Measurements from ENCODE around the gene INTS14.

INTS14 gene

DNA sequence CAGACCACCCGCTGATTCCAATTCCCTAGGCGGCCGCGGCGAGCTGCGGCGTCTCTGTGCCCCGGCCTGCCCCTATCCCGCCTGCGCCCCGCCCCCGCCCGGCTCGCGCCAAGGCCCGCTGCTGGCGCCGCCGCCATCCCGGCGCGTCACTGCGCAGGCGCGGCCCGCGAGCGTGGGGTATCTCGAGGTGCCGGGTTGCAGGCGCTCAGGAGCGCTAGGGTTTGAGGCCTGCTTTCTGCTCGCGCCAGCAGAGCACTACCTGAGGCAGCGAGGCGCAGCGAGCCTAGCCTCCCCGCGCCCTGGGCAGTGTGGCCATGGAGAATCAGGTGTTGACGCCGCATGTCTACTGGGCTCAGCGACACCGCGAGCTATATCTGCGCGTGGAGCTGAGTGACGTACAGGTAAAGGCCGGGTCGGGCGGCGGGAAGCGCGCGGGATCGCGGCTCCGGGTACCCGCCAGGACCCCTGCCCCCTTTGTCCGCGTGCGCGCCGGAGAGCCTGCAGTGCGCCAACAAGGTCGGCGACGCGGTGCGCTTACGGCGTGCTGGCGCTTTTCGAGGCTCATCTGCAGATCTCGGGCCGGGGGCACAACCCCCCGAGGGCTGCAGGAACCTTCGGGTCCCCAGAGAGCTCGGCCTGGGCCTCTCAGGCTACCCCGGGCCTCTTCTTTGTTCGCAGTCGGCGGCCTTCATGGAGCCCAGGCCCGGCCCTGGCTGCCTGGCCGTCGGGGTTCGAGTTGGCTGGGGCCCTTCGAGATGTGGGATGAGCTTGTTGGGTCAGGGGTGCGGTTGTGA lies 80.4 kb downstream of the INTS14 start, which contains the start of gene HACD3:
Gene HACD3 (plus strand): TSS at position 146 of the 794 bp plus-strand sequence. CDS start 169 bp downstream, at position 315.
- DNase-seq (peak; percentile 96), ATAC-seq (peak; percentile 98)

DNA sequence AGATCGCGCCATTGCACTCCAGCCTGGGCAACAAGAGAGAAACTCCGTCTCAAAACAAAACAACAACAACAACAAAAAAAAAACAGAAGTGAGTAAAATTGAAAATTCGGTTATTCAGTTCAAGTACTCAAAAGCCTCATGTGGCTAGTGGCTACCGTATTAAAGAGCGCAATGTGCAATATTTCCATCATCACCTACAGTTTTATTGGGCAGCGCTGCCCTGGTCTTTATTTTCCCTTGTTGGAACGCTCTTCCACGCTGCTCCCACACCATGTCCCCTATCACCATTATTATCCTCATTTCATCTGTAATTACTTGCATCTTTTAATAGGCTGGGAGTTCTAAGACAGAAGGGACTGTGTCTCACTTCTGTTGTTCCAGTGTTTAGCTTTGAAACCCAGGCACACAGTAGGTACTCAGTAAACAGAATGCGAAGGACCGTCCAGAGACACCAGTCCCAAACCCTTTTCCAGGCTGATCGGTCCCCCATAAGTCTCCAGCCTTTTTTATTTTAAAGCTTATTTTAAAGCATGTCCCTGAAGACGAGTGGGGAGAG lies 81.1 kb downstream of the INTS14 start:
- ATAC-seq: no peak

More for the DNA sequence above, 81.1 kb downstream of the INTS14 start:
- DNase-seq: no peak

Data from stimulated activated naive CD8-positive, alpha-beta T cell treated with anti-CD3 and anti-CD28 coated beads, Interleukin-15, Interleukin-2, amounts not matched to agents 100 U/mL and 50 U/mL, for 24 hours (primary cell).